Endothelial cell of umbilical vein (primary cell): Measurements from ENCODE around the gene WDR36. TPM values are rescaled to one million over a fixed set of nuclear protein-coding genes. Genes with fewer than 3 reads are reported as not detected.

Experiments used
- BruUV-seq: library from RNA; stranded (reverse); fragments of 400-500 nt; replicated peaks from 2 replicates; lab custom pipeline; 2021; lab: Mats Ljungman, UMichigan
- CTCF ChIA-PET: fragments of 300-600, 350-600 bp; sonication (Branson Sonifier 250); formaldehyde crosslinking; loops from one replicate; lab custom pipeline; 2021; ENCODE audit warnings: antibody characterized with exemption, inconsistent platforms; lab: Charles Lee
- POLR2A ChIA-PET: fragments of 300-600, 350-600 bp; sonication (Branson Sonifier 250); formaldehyde crosslinking; loops from one replicate; lab custom pipeline; 2021; ENCODE audit warnings: antibody characterized with exemption, inconsistent platforms; lab: Charles Lee
- DNase-seq: peaks from one replicate; pipeline ENCODE4 v3.0.0-alpha.2; 2011; ENCODE audit warnings: low read depth, low spot score
- FAIRE-seq: peaks from 2 replicates; lab custom pipeline; 2011; peaks lifted over from hg19 to GRCh38; lab: Jason Lieb, UNC
- H2AFZ ChIP-seq: 2 replicates; pipeline ENCODE4 v1.6.0; 2012; ENCODE audit warnings: low read depth, low read length, control low read depth, inconsistent platforms
- H3K27ac ChIP-seq: 2 replicates; pipeline ENCODE4 v1.5.1; 2011; ENCODE audit warnings: low read depth, mild to moderate bottlenecking, control low read depth, low read length, moderate library complexity; ENCODE audit not compliant: insufficient read depth
- H3K27me3 ChIP-seq, 2 experiments: 2 replicates each; pipeline versions ENCODE4 v1.6.0 to v1.6.1; 2011; ENCODE audit warnings: low read length in 2 of 2, mixed read lengths in 1 of 2; ENCODE audit not compliant: control insufficient read depth in 2 of 2, insufficient read depth in 2 of 2
- H3K36me3 ChIP-seq, 2 experiments: 2 replicates in 1 of 2; 3 replicates in 1 of 2; pipeline ENCODE4 v1.5.1; 2011; ENCODE audit warnings: low read length in 2 of 2, mild to moderate bottlenecking in 1 of 2, moderate library complexity in 1 of 2; ENCODE audit not compliant: control insufficient read depth in 2 of 2, insufficient read depth in 2 of 2; ENCODE audit errors: extremely low read depth in 1 of 2
- H3K4me1 ChIP-seq: 3 replicates; pipeline ENCODE4 v1.5.1; 2011; ENCODE audit warnings: mild to moderate bottlenecking, low read length; ENCODE audit not compliant: control insufficient read depth, insufficient read depth; ENCODE audit errors: extremely low read depth
- H3K4me2 ChIP-seq: 2 replicates; pipeline ENCODE4 v1.6.1; 2011; ENCODE audit warnings: low read length, control low read depth, mixed read lengths; ENCODE audit not compliant: insufficient read depth
- H3K4me3 ChIP-seq, 3 experiments: fragments of 200-600 bp in 1 of 3; sonication (generic), shearing (Covaris generic) in 1 of 3; replicated peaks in 1 of 3; 2 replicates each; pipeline ENCODE4 v1.5.1; 2011 to 2016; ENCODE audit warnings: control low read depth in 3 of 3, low read length in 3 of 3, mild to moderate bottlenecking in 2 of 3, inconsistent platforms in 1 of 3, low read depth in 1 of 3, moderate library complexity in 1 of 3; ENCODE audit not compliant: insufficient read depth in 1 of 3
- H3K79me2 ChIP-seq: 2 replicates; pipeline ENCODE4 v1.6.0; 2012; ENCODE audit warnings: low read length, inconsistent platforms; ENCODE audit not compliant: control insufficient read depth, insufficient read depth
- H3K9ac ChIP-seq: replicated peaks from 2 replicates; pipeline ENCODE3; 2011; ENCODE audit warnings: low read length, control low read depth; ENCODE audit not compliant: insufficient read depth; ENCODE audit errors: extremely low read depth
- H3K9me1 ChIP-seq: replicated peaks from 3 replicates; pipeline ENCODE4 v1.6.0; 2011; ENCODE audit warnings: mild to moderate bottlenecking, low read length; ENCODE audit not compliant: control insufficient read depth, insufficient read depth; ENCODE audit errors: extremely low read depth
- H3K9me3 ChIP-seq: replicated peaks from 2 replicates; pipeline ENCODE4 v1.5.1; 2012; ENCODE audit warnings: low read length, inconsistent platforms; ENCODE audit not compliant: control insufficient read depth, insufficient read depth
- H4K20me1 ChIP-seq: replicated peaks from 2 replicates; pipeline ENCODE3; 2011; ENCODE audit warnings: mild to moderate bottlenecking, low read length; ENCODE audit not compliant: control insufficient read depth, insufficient read depth; ENCODE audit errors: extremely low read depth
- CTCF ChIP-seq, 2 donors: IDR thresholded peaks; 1 replicate in 1 of 2; 2 replicates in 1 of 2; pipeline ENCODE4 v1.5.1; 2011; ENCODE audit warnings: low read length in 2 of 2, mild to moderate bottlenecking in 2 of 2, moderate library complexity in 2 of 2, control low read depth in 1 of 2, inconsistent platforms in 1 of 2, low read depth in 1 of 2; ENCODE audit not compliant: insufficient read depth in 1 of 2; ENCODE audit errors: extremely low read depth in 1 of 2
- EZH2 ChIP-seq: IDR thresholded peaks from 2 replicates; pipeline ENCODE4 v1.6.1; 2012; ENCODE audit warnings: borderline replicate concordance, low read depth, mild to moderate bottlenecking, moderate library complexity, low read length, inconsistent platforms; ENCODE audit not compliant: severe bottlenecking
- FOS ChIP-seq: IDR thresholded peaks from 2 replicates; pipeline ENCODE4 v1.6.1; 2011; ENCODE audit warnings: mild to moderate bottlenecking, low read length, moderate library complexity, borderline replicate concordance; ENCODE audit not compliant: insufficient read depth
- GATA2 ChIP-seq: IDR thresholded peaks from 2 replicates; pipeline ENCODE4 v1.7.0; 2011; ENCODE audit warnings: low read depth, mild to moderate bottlenecking, moderate library complexity, mixed read lengths, low read length; ENCODE audit not compliant: insufficient read length, insufficient read depth
- JUN ChIP-seq: IDR thresholded peaks from 2 replicates; pipeline ENCODE4 v1.6.1; 2011; ENCODE audit warnings: borderline replicate concordance, low read depth; ENCODE audit not compliant: insufficient read length, insufficient read depth
- MYC ChIP-seq: IDR thresholded peaks from one replicate; pipeline ENCODE4 v1.6.1; 2011; ENCODE audit warnings: mild to moderate bottlenecking, low read depth, low read length
- POLR2A ChIP-seq: IDR thresholded peaks from 2 replicates; pipeline ENCODE4 v1.6.1; 2012; ENCODE audit warnings: low read depth, mild to moderate bottlenecking, control low read depth, low read length
- POLR2AphosphoS5 ChIP-seq: IDR thresholded peaks from 2 replicates; pipeline ENCODE4 v1.6.1; 2012; ENCODE audit warnings: low read depth, mild to moderate bottlenecking, control low read depth, low read length, moderate library complexity; ENCODE audit not compliant: insufficient read depth
- dilution Hi-C: fragments of 300-500 bp; cut with MboI; formaldehyde crosslinking; loops from one replicate; pipeline ENCODE4 v1.15.0; 2019; ENCODE audit warnings: low sequenced_read_pairs; ENCODE audit not compliant: extremely low pct_ligation_motif_present
- intact Hi-C: fragments of 100-400 bp; cut with micrococcal nuclease; formaldehyde crosslinking; loops from one replicate; pipeline ENCODE4 v1.10.0; 2022
- polyA plus RNA-seq, 4 experiments: library from polyadenylated mRNA; depleted of rRNA in 3 of 4; stranded (reverse) in 3 of 4; unstranded in 1 of 4; fragments of >200 nt; gene quantifications; 2 replicates each; pipeline versions ENCODE4 v1.2.1 to v1.2.3, GENCODE V29; 2011 to 2012; ENCODE audit warnings: missing spikeins in 1 of 4
- total RNA-seq: library from RNA; stranded (reverse); gene quantifications from 2 replicates; pipeline ENCODE4 v1.2.3, GENCODE V29; 2021
- TF ChIP-seq, protein P1 (sequence below): IDR thresholded peaks from 2 replicates; pipeline ENCODE4 v1.6.1; 2011; ENCODE audit not compliant: insufficient read depth, insufficient read length

WDR36 gene
- total and polyA plus RNA-seq, 2 donors (not counting 3 experiments of a cell fraction or from before 2014, with no cell fraction given) = 10.6 to 30.2 TPM

- no TSS peak for BruUV-seq
- Histone ChIP-seq H3K9me1 (no peaks in the 10 kb centered on the region), H3K4me2 (no peak overlapping the region), H3K79me2 (no peaks in the 10 kb centered on the region), H3K27me3 (no peaks in the 10 kb centered on the region), H2AFZ (no peak overlapping the region), H3K27ac (no peak overlapping the region), H3K9me3 (no peaks in the 10 kb centered on the region), H3K36me3 (peaks cover 5 to 15% of the 10 kb centered on the region in 2 experiments), H3K4me1 (no peaks in the 10 kb centered on the region), H3K9ac (no peak overlapping the region), H3K4me3 (no peak overlapping the region), H4K20me1 (peaks cover 3% of the 10 kb centered on the region)
- ChIA-PET POLR2A (no interaction called here), CTCF (interaction anchor here (0.8 to 1.8 kb wide), 4 partner anchors 8 to 43 kb away, joined by 3 to 4 read pairs (median 4); no protein-coding TSS in a partner anchor)
- FAIRE-seq (no peak), DNase-seq (no peak)
- no peak for TF ChIP-seq EZH2
- no peak for TF ChIP-seq POLR2AphosphoS5
- TF ChIP-seq FOS = no peak
- no peak for TF ChIP-seq MYC
- TF ChIP-seq, protein P1, sequence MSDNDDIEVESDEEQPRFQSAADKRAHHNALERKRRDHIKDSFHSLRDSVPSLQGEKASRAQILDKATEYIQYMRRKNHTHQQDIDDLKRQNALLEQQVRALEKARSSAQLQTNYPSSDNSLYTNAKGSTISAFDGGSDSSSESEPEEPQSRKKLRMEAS = no peak
- no peak for TF ChIP-seq CTCF (IDR thresholded peaks at IDR 0.05; ENCODE audit: extremely low read depth in 1 of 2, insufficient read depth in 1 of 2, low read depth in 1 of 2, low read length in 2 of 2)
- no peak for TF ChIP-seq JUN
- TF ChIP-seq GATA2 = no peak
- no peak for TF ChIP-seq POLR2A
- intact Hi-C loops (no loop called here), dilution Hi-C loops (no loop called here)
These were observed 23.1 kb downstream of the WDR36 start for GRCh38 chr5:111115229-111115628.
